K562 (cell line): ENCODE results near the gene SRP54. TPM values are rescaled to one million over a fixed set of nuclear protein-coding genes. Genes with fewer than 3 reads are reported as not detected.

Experiments used
- CHD4 ChIP-seq: fragments of 200-600 bp; sonication (generic); IDR thresholded peaks from 3 replicates; pipeline ENCODE4 v1.6.1; 2012; ENCODE audit warnings: low read depth, mild to moderate bottlenecking, mixed read lengths, low read length, inconsistent platforms; ENCODE audit not compliant: insufficient read depth, insufficient replicate concordance, poor library complexity, severe bottlenecking
- CTBP1 ChIP-seq: fragments of 450-650 bp; IDR thresholded peaks from 2 replicates; pipeline ENCODE4 v1.6.1; 2016; ENCODE audit warnings: borderline replicate concordance
- MCM5 ChIP-seq: fragments of 450-650 bp; IDR thresholded peaks from 2 replicates; pipeline ENCODE4 v1.6.1; 2016; ENCODE audit warnings: low read depth
- MTF1 ChIP-seq: fragments of 250-450 bp; sonication (Bioruptor Pico); IDR thresholded peaks from 2 replicates; pipeline ENCODE4 v1.9.0; 2021; ENCODE audit warnings: moderate library complexity, mild to moderate bottlenecking, inconsistent platforms, borderline replicate concordance
- POLR2B ChIP-seq: fragments of 450-650 bp; IDR thresholded peaks from 2 replicates; pipeline ENCODE4 v1.6.1; 2018; ENCODE audit warnings: low read depth; ENCODE audit not compliant: partially characterized antibody
- TOE1 ChIP-seq, 2 experiments: fragments of 450-650 bp in 1 of 2; sonication (generic) in 1 of 2; formaldehyde crosslinking in 1 of 2; IDR thresholded peaks; 2 replicates each; pipeline versions ENCODE4 v1.7.1 to v1.8.0; 2016 to 2022; ENCODE audit warnings: borderline replicate concordance in 2 of 2, mild to moderate bottlenecking in 2 of 2, antibody characterized with exemption in 1 of 2, inconsistent platforms in 1 of 2, low read depth in 1 of 2, missing genetic modification reagents in 1 of 2, moderate library complexity in 1 of 2
- ZFP1 ChIP-seq: fragments of 450-650 bp; formaldehyde crosslinking; IDR thresholded peaks from 2 replicates; pipeline ENCODE4 v1.4.0; 2020; ENCODE audit warnings: mild to moderate bottlenecking, mixed read lengths
- ZNF263 ChIP-seq: sonication (generic); formaldehyde crosslinking; IDR thresholded peaks from 2 replicates; pipeline ENCODE4 v1.8.0; 2022; ENCODE audit warnings: mild to moderate bottlenecking, missing genetic modification reagents, borderline replicate concordance
- polyA plus RNA-seq, 8 experiments: library from polyadenylated mRNA; depleted of rRNA in 4 of 8; stranded (reverse) in 5 of 8; unstranded in 3 of 8; fragments of >200 nt; fragmentation: Nextera tagmentation in 2 of 8; fragmentation: Illumina TruSeq in 1 of 8; extraction: Ambion mirVana in 2 of 8; extraction: Trizol in 1 of 8; gene quantifications; 2 replicates each; pipeline versions ENCODE4 v1.2.1 to v1.2.3, GENCODE V29; 2011 to 2014; ENCODE audit warnings: inconsistent platforms in 1 of 8, missing spikeins in 1 of 8
- total RNA-seq, 7 experiments: library from RNA; depleted of rRNA in 6 of 7; stranded (reverse); fragments of >200 nt in 6 of 7; fragmentation: Illumina TruSeq in 2 of 7; extraction: Trizol in 2 of 7; gene quantifications; 2 replicates each; pipeline versions ENCODE4 v1.2.1 to v1.2.3, GENCODE V29; 2011 to 2021; ENCODE audit warnings: low replicate concordance in 1 of 7
- TF ChIP-seq, protein P1 (sequence below): fragments of 450-650 bp; IDR thresholded peaks from 2 replicates; pipeline ENCODE4 v1.6.1; 2016; ENCODE audit warnings: mild to moderate bottlenecking

The SRP54 gene
- total and polyA plus RNA-seq, 9 of the 15 experiments (the other 6 are each of a cell fraction or from before 2014, with no cell fraction given), result 28.6 to 69.8 (median 51.7) TPM

DNA sequence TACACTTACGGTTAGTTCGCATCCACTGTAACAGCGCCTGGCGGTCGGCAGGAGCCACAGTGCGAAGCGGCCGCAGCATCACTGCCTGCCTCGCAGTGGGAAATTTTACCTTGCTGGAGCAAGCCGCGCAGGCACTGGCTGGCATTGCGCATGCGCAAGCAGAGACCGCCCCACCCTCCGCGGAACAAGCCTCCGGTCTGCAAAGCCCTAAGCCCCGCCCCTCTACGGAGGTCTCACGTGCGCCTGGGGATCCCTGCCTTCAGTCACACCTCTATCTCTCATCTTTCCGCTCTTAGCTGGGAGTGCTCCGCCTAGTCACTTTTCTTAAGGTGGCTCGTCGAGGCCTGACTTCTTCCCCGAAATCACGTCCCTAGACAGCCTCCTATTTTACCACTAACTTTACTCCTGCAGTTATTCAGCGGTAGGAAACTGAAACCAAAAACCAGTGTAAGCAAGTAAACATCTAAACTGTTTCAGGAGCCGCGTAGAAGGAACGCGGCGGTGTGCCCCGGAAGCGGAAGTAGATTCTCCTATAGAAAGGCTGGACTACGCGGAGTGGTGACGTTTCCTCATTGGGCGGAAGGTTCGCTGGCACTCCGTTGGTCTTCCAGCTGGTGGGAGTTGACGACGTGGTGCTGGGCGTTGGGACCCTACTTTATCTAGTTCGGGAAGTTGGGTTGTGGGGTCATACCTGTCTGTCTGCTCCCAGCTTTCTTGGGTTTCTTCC, at the start of gene SRP54 (continued):
- TF ChIP-seq POLR2B, result peak; percentile 68
- TF ChIP-seq ZNF263, result peak; percentile 88
- peak; percentile 88 for TF ChIP-seq CTBP1
- TF ChIP-seq MCM5, result no peak
- no peak for TF ChIP-seq CHD4
- TF ChIP-seq TOE1 (IDR thresholded peaks at IDR 0.05; ENCODE audit: borderline replicate concordance), result peak; percentile 75; the same call in 1 of the 2 replicates
- no peak for TF ChIP-seq TOE1 (CRISPR knock-in tag; IDR thresholded peaks at IDR 0.05; ENCODE audit: borderline replicate concordance, low read depth)
- TF ChIP-seq, protein P1, sequence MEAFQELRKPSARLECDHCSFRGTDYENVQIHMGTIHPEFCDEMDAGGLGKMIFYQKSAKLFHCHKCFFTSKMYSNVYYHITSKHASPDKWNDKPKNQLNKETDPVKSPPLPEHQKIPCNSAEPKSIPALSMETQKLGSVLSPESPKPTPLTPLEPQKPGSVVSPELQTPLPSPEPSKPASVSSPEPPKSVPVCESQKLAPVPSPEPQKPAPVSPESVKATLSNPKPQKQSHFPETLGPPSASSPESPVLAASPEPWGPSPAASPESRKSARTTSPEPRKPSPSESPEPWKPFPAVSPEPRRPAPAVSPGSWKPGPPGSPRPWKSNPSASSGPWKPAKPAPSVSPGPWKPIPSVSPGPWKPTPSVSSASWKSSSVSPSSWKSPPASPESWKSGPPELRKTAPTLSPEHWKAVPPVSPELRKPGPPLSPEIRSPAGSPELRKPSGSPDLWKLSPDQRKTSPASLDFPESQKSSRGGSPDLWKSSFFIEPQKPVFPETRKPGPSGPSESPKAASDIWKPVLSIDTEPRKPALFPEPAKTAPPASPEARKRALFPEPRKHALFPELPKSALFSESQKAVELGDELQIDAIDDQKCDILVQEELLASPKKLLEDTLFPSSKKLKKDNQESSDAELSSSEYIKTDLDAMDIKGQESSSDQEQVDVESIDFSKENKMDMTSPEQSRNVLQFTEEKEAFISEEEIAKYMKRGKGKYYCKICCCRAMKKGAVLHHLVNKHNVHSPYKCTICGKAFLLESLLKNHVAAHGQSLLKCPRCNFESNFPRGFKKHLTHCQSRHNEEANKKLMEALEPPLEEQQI, result no peak
- no peak for TF ChIP-seq MTF1
- no peak for TF ChIP-seq ZFP1 (CRISPR knock-in tag)
